CD4-positive, alpha-beta memory T cell (primary cell): ENCODE measurements around the gene CGA. TPM values are rescaled to one million over a fixed set of nuclear protein-coding genes. Genes with fewer than 3 reads are reported as not detected.

ENCODE experiments used
- CTCF ChIA-PET: fragments of 350-600 bp; sonication (Branson Sonifier 250); formaldehyde crosslinking; loops from one replicate; lab custom pipeline; 2021; ENCODE audit warnings: inconsistent platforms; ENCODE audit not compliant: partially characterized antibody; lab: Charles Lee
- POLR2A ChIA-PET: fragments of 350-600 bp; sonication (Branson Sonifier 250); formaldehyde crosslinking; loops from one replicate; lab custom pipeline; 2021; ENCODE audit not compliant: partially characterized antibody; lab: Charles Lee
- DNase-seq, 5 donors: peaks; one replicate each; pipeline versions ENCODE4 v3.0.0 to v3.0.0-alpha.2; 2020 to 2022; ENCODE audit warnings: mixed read lengths in 1 of 5
- H3K27ac ChIP-seq: one replicate; pipeline ENCODE4 v1.7.0; 2013; ENCODE audit warnings: low read depth, low read length
- H3K27me3 ChIP-seq: 2 replicates; pipeline ENCODE4 v1.7.0; 2013; ENCODE audit warnings: mild to moderate bottlenecking, low read length, moderate library complexity; ENCODE audit not compliant: insufficient read depth
- H3K36me3 ChIP-seq: 2 replicates; pipeline ENCODE4 v1.7.0; 2013; ENCODE audit warnings: mild to moderate bottlenecking, low read length, moderate library complexity; ENCODE audit not compliant: insufficient read depth
- H3K4me1 ChIP-seq: 2 replicates; pipeline ENCODE4 v1.7.0; 2013; ENCODE audit warnings: mild to moderate bottlenecking, low read length, moderate library complexity; ENCODE audit not compliant: insufficient read depth
- H3K4me3 ChIP-seq, 2 donors: one replicate each; pipeline ENCODE4 v1.7.0; 2013; ENCODE audit warnings: low read length in 2 of 2, mild to moderate bottlenecking in 1 of 2
- H3K9me3 ChIP-seq, 2 donors: one replicate each; pipeline ENCODE4 v1.7.0; 2013; ENCODE audit warnings: low read length in 2 of 2, control low read depth in 1 of 2; ENCODE audit not compliant: control insufficient read depth in 1 of 2
- H3K27ac Mint-ChIP-seq, 7 donors: one replicate each; pipeline ENCODE4 v1.8.0; 2020 to 2021; ENCODE audit warnings: mixed read lengths in 7 of 7, mild to moderate bottlenecking in 6 of 7, inconsistent platforms in 3 of 7, moderate library complexity in 3 of 7
- H3K27me3 Mint-ChIP-seq, 2 donors: one replicate each; pipeline ENCODE4 v1.8.0; 2020 to 2021; ENCODE audit warnings: mixed read lengths in 2 of 2
- H3K36me3 Mint-ChIP-seq, 2 donors: one replicate each; pipeline ENCODE4 v1.8.0; 2020 to 2021; ENCODE audit warnings: mixed read lengths in 2 of 2, inconsistent platforms in 1 of 2, mild to moderate bottlenecking in 1 of 2
- H3K4me1 Mint-ChIP-seq, 4 donors: one replicate each; pipeline ENCODE4 v1.8.0; 2020 to 2021; ENCODE audit warnings: mixed read lengths in 4 of 4, mild to moderate bottlenecking in 1 of 4
- H3K4me3 Mint-ChIP-seq, 8 donors: one replicate each; pipeline ENCODE4 v1.8.0; 2020 to 2021; ENCODE audit warnings: mixed read lengths in 8 of 8, mild to moderate bottlenecking in 7 of 8, moderate library complexity in 6 of 8, inconsistent platforms in 3 of 8
- H3K9me3 Mint-ChIP-seq, 8 donors: one replicate each; pipeline ENCODE4 v1.8.0; 2020 to 2021; ENCODE audit warnings: mixed read lengths in 8 of 8, mild to moderate bottlenecking in 5 of 8, inconsistent platforms in 3 of 8, moderate library complexity in 1 of 8
- intact Hi-C: fragments of 100-400 bp; cut with micrococcal nuclease; formaldehyde crosslinking; loops from one replicate; pipeline ENCODE4 v1.15.1; 2023
- polyA plus RNA-seq, 2 donors: library from polyadenylated mRNA; unstranded; fragments of 300-500 nt; fragmentation: Illumina TruSeq; gene quantifications; one replicate each; pipeline ENCODE4 v1.2.3, GENCODE V29; 2021
- total RNA-seq, 2 experiments: library from RNA; stranded (reverse); gene quantifications; one replicate each; pipeline ENCODE4 v1.2.3, GENCODE V29; 2021

Gene CGA
- total and polyA plus RNA-seq, 4 experiments from 2014 or later = not detected

DNA sequence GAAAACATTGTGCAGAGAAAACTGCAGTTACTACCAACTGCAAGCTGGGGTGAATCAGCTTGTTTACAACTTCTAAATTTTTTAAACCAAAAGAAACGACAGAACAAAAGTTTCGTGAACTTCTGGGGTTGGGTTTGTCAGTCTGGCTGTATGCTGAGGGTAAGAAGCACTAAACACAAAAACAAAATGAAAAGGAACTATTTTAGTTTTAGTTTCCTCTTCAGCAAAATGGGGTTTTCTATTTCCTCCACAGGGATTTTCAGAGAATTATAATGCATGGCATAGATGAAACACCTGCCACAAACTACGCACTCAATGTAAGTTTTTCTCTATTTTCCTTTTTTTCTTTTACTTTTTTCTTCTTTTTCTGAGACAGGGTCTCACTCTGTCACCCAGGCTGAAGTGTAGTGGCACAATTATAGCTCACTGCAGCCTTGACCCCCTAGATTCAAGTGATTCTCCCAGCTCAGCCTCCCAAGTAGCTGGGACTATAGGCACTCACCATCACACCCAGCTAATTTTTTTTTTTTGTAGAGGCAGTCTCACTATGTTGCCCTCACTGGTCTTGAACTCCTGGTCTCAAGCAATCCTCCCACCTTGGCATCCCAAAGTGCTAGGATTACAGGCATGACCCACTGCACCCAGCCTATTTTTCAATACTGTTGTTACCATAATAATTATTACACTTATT, 40.6 kb downstream of the CGA start:
- no peak overlapping the region for H3K4me3 ChIP-seq
- CTCF ChIA-PET = no interaction called here
- Mint-ChIP-seq H3K27ac (no peak overlapping the region), H3K4me1 (peaks cover 0 to 3% (median 2%) of the 10 kb centered on the region in 4 donors), H3K9me3 (peaks cover 0 to 2% (median 0%) of the 10 kb centered on the region in 8 donors), H3K4me3 (no peak overlapping the region), H3K27me3 (peaks cover 0 to 10% of the 10 kb centered on the region in 2 donors), H3K36me3 (no peaks in the 10 kb centered on the region)
- POLR2A ChIA-PET = no interaction called here
- no peaks in the 10 kb centered on the region for H3K9me3 ChIP-seq
- no peak for DNase-seq
- H3K4me1 ChIP-seq = no peaks in the 10 kb centered on the region
- intact Hi-C loops = no loop called here
- H3K36me3 ChIP-seq = no peaks in the 10 kb centered on the region
- H3K27ac ChIP-seq = no peak overlapping the region
- no peaks in the 10 kb centered on the region for H3K27me3 ChIP-seq

DNA sequence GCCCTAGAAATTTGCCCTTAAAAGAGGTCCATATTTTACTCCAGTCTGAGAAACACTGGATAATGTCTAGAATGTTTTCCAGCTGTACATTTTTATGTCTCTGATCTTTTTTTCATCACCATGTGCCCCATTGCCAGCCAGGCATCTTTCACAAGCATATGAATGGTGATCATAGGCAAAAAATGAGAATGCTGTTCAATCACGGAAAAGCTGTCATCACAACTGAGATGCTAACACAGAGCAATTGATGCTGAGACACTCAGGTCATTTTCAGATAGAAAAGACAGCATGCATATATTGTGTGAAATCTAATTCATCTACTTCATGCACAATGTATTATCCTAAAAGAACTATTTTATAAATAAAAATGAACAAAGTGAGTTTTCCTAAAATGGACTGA, 41.6 kb downstream of the CGA start:
- H3K27ac Mint-ChIP-seq = no peak overlapping the region
- Histone ChIP-seq H3K9me3 (no peaks in the 10 kb centered on the region), H3K27me3 (no peaks in the 10 kb centered on the region), H3K27ac (no peak overlapping the region), H3K4me1 (no peaks in the 10 kb centered on the region), H3K36me3 (no peaks in the 10 kb centered on the region), H3K4me3 (no peak overlapping the region)
- CTCF ChIA-PET = no interaction called here
- H3K4me1 Mint-ChIP-seq = peaks cover 0 to 3% (median 2%) of the 10 kb centered on the region in 4 donors
- H3K4me3 Mint-ChIP-seq = no peak overlapping the region
- peaks cover 2 to 7% of the 10 kb centered on the region in 2 donors for H3K27me3 Mint-ChIP-seq
- H3K9me3 Mint-ChIP-seq = peaks cover 0 to 2% (median 0%) of the 10 kb centered on the region in 8 donors
- no peaks in the 10 kb centered on the region for H3K36me3 Mint-ChIP-seq
- intact Hi-C loops = no loop called here
- POLR2A ChIA-PET = no interaction called here
- no peak for DNase-seq

DNA sequence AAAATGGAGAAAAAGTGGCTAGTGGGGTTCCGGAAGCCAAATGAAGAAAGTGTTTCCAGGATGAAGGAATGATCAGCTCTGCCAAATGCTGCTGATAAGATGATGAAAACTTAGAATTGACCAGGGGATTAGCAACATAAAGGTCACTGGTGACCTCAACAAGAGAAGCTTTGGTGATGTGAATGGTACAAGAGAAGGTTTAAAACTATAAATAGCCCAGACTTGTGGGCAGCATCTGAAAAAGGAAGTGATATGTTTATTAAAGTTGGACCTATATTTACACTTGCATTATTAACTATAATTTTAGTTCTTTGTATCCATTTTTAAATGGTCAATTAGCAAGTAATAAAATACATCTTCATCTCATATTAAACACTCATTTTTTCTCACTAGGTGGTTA, 45.1 kb downstream of the CGA start:
- POLR2A ChIA-PET = no interaction called here
- H3K4me3 ChIP-seq = no peak overlapping the region
- no peaks in the 10 kb centered on the region for H3K9me3 ChIP-seq
- H3K9me3 Mint-ChIP-seq = no peaks in the 10 kb centered on the region
- no peaks in the 10 kb centered on the region for H3K27me3 ChIP-seq
- no peaks in the 10 kb centered on the region for H3K4me1 Mint-ChIP-seq
- no peak overlapping the region for H3K27ac Mint-ChIP-seq
- intact Hi-C loops = no loop called here
- no peaks in the 10 kb centered on the region for H3K36me3 Mint-ChIP-seq
- H3K4me1 ChIP-seq = no peaks in the 10 kb centered on the region
- CTCF ChIA-PET = no interaction called here
- H3K36me3 ChIP-seq = no peaks in the 10 kb centered on the region
- H3K27ac ChIP-seq = no peak overlapping the region
- H3K27me3 Mint-ChIP-seq = peaks cover 4 to 8% of the 10 kb centered on the region in 2 donors
- no peak overlapping the region for H3K4me3 Mint-ChIP-seq
- DNase-seq = no peak

DNA sequence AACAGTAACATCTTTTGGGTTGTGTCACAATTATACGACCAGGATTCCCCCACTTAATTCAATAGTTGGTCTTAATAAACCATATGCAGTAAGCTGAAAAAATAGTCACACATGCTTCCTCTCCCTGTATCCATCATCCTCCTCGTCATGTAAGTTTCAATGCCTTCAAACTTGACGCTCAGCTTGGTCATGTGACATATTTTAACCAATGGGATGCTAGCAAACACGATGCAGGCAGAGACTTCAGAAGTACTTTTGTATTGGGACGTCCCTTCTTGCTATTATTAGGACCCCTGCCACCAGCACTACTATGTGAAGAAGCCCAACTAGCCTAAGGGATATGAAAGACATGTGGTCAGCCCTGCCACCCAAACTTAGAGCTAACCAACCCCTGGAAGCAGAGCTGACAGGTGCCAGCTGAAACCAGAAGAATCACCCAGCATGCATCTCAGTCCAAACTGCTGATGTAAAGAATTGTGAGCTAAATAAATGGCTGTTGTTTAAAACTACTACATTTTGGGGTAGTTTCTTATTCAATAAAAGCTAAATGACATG, 49.3 kb downstream of the CGA start:
- Mint-ChIP-seq H3K9me3 (peaks cover 0 to 2% (median 0%) of the 10 kb centered on the region in 8 donors), H3K36me3 (no peaks in the 10 kb centered on the region), H3K4me3 (no peak overlapping the region), H3K4me1 (no peaks in the 10 kb centered on the region), H3K27ac (no peak overlapping the region), H3K27me3 (peaks cover 11 to 16% of the 10 kb centered on the region in 2 donors)
- Histone ChIP-seq H3K4me3 (no peak overlapping the region), H3K4me1 (no peaks in the 10 kb centered on the region), H3K9me3 (no peaks in the 10 kb centered on the region), H3K27ac (no peak overlapping the region), H3K27me3 (no peaks in the 10 kb centered on the region), H3K36me3 (no peaks in the 10 kb centered on the region)
- intact Hi-C loops = no loop called here
- ChIA-PET POLR2A (no interaction called here), CTCF (interaction anchor here (2.1 kb wide), 1 partner anchor 33 kb away, joined by 7 read pairs; no protein-coding TSS in a partner anchor)
- DNase-seq = no peak

DNA sequence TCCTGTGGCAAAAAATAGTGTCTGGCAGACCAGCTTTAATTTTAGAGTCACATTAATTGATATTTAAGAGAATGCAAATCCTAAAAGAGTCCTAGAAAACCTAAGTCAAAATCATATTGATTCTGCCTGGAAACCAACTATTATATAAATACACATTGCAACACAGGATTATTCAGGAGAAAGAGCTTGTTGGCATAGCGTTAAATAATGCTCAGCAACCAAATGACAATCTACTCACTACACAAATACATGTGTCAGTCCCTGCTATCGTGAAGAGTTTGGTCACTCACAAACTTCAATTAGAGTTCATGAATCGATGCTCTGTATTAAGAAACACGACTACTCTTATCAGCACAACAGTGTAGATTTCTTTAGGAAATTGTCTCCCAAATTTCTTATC, 54.2 kb downstream of the CGA start:
- Histone ChIP-seq H3K27me3 (no peaks in the 10 kb centered on the region), H3K36me3 (no peaks in the 10 kb centered on the region), H3K4me3 (no peak overlapping the region), H3K9me3 (no peaks in the 10 kb centered on the region), H3K27ac (no peak overlapping the region), H3K4me1 (no peaks in the 10 kb centered on the region)
- POLR2A ChIA-PET = no interaction called here
- peaks cover 12 to 14% of the 10 kb centered on the region in 2 donors for H3K27me3 Mint-ChIP-seq
- H3K4me3 Mint-ChIP-seq = no peak overlapping the region
- DNase-seq = no peak
- CTCF ChIA-PET = interaction anchor here (2.6 kb wide), 1 partner anchor 39 kb away, joined by 10 read pairs; no protein-coding TSS in a partner anchor
- H3K9me3 Mint-ChIP-seq = peaks cover 0 to 9% (median 0%) of the 10 kb centered on the region in 8 donors
- intact Hi-C loops = no loop called here
- no peaks in the 10 kb centered on the region for H3K4me1 Mint-ChIP-seq
- no peak overlapping the region for H3K27ac Mint-ChIP-seq
- no peaks in the 10 kb centered on the region for H3K36me3 Mint-ChIP-seq

Other genes with a start within 250 kb of the CGA start
- not detected for gene HTR1E, start 157.6 kb downstream of the CGA start, total RNA-seq
- gene HTR1E, start 157.6 kb downstream of the CGA start, polyA plus RNA-seq = not detected
- gene ZNF292, start 60.5 kb upstream of the CGA start, total RNA-seq = 10 to 100 TPM; 74.8 to 82.1 TPM
- 10 to 100 TPM; 15.1 to 39.8 TPM for gene ZNF292, start 60.5 kb upstream of the CGA start, polyA plus RNA-seq
- gene SMIM8, start 227.5 kb upstream of the CGA start, total RNA-seq = 10 to 100 TPM; 11.1 to 12.5 TPM
- gene SMIM8, start 227.5 kb upstream of the CGA start, polyA plus RNA-seq = 10 to 100 TPM; 15.1 to 19.4 TPM
- not detected for gene GJB7, start 234.2 kb upstream of the CGA start, total RNA-seq
- under 1 TPM in 1 of 2 donors, not detected in 1; 0.28 TPM for gene GJB7, start 234.2 kb upstream of the CGA start, polyA plus RNA-seq
- gene C6orf163, start 249.7 kb upstream of the CGA start, total RNA-seq = 1 to 10 TPM; 4.1 to 5.7 TPM
- under 1 TPM in 1 of 2 donors, not detected in 1; 0.31 TPM for gene C6orf163, start 249.7 kb upstream of the CGA start, polyA plus RNA-seq